GM10248 (cell line): ENCODE measurements around the gene SLC25A21.

Source experiments
- CTCF ChIA-PET: fragments of 300-600 bp; sonication (Branson Sonifier 250); formaldehyde crosslinking; extraction: SDS; loops from one replicate; lab custom pipeline; 2021; ENCODE audit warnings: antibody characterized with exemption; lab: Yijun Ruan, JAX
- POLR2A ChIA-PET: fragments of 350-650 bp; sonication (Branson Sonifier 250); formaldehyde crosslinking; extraction: SDS; loops from one replicate; lab custom pipeline; 2020; ENCODE audit warnings: antibody characterized with exemption; lab: Yijun Ruan, JAX
- DNase-seq: peaks from one replicate; pipeline ENCODE4 v3.0.0; 2012; ENCODE audit errors: extremely low spot score
- TF ChIP-seq, protein P1 (sequence below): IDR thresholded peaks from 2 replicates; pipeline ENCODE4 v1.5.1; 2012; ENCODE audit warnings: mild to moderate bottlenecking, low read depth; ENCODE audit errors: extremely low read depth, missing control alignments, control extremely low read depth

SLC25A21 gene

DNA sequence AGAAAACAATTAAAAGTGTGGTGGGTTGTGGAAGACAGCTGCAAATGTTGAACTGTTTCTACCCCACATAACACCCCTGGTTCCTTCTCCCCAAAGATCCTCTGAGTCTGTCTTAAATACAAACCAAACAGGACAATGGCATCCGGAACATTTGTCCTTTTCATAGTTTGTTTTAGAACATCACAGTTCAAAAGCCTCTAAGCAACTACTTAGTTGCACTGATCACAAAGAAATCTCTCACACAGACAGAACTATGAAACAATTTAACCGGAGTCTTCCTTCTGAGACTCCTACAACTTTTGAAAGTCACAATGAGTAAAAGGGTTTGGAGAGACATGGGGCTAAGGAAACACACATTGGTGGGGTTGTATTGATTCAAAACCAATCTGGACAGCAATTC lies 125.6 kb downstream of the SLC25A21 start:
- TF ChIP-seq, protein P1, sequence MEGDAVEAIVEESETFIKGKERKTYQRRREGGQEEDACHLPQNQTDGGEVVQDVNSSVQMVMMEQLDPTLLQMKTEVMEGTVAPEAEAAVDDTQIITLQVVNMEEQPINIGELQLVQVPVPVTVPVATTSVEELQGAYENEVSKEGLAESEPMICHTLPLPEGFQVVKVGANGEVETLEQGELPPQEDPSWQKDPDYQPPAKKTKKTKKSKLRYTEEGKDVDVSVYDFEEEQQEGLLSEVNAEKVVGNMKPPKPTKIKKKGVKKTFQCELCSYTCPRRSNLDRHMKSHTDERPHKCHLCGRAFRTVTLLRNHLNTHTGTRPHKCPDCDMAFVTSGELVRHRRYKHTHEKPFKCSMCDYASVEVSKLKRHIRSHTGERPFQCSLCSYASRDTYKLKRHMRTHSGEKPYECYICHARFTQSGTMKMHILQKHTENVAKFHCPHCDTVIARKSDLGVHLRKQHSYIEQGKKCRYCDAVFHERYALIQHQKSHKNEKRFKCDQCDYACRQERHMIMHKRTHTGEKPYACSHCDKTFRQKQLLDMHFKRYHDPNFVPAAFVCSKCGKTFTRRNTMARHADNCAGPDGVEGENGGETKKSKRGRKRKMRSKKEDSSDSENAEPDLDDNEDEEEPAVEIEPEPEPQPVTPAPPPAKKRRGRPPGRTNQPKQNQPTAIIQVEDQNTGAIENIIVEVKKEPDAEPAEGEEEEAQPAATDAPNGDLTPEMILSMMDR: no peak
- CTCF ChIA-PET: no interaction called here
- POLR2A ChIA-PET: no interaction called here
- DNase-seq: no peak

DNA sequence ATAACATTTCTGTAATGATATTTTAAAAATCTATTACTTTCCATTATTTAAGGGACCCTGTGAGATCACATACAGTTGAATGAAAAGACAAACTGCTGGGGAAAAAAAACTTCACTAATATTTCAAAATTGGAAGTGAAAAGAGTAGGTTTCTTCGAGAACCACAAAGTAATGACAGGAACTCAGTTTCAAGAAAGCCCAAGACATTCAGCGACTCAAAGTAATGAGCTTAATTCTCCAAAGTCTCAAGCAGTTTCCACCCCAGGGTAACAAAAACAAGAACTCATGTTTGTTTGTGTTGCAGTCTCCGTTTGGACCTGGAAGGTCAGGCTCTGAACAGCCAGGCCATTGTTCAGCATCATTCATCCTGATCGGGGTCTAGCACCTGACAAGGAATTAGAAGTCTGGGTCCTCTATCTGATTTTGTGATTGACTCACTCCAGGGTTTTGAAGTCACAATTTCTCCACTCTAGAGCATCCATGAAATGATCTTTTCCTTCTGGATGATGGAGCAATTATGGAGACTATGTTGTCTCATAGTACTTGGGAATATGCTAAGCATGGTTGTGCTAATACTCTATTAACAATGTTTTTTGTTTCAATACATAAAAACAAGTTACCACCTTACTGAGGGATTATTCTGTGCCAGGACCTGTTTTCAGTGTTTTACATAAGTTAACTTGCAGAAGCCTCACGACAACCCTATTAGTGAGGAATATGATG lies 126.9 kb downstream of the SLC25A21 start:
- POLR2A ChIA-PET: no interaction called here
- no peak for DNase-seq

DNA sequence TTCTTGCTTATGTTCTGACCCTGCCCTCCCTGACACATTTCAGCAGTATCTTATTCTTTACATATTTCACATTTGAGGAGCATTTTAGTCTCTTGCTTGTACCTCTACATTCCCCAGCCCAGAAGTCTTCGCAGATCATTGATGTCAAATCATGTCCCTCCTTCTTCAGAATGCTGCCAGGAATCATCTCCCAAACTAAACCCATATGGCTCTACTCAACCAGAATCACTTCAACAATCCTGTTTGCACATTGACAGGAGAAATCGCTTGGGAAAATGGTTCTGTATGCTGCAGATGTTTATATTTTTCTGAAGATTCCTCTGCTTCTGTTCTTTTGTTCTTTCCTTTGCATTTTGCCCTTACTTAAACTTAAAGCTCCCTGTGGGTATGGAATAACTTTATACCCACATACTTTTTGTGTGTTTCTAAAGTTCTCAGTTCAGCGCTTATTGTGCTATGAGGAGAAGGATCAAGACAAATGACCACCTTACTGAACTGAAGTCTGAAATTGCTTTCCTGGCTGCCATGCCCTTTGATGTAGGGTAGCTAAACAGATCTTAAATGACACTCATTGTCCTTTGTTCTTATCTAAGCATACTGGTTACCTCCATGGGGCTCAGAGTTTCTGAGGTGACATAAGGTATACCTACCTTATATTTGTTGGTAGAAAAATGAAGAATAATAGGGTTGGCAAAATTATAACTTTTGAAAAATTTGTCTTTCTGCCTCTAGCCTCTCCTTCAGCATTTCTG lies 134.6 kb downstream of the SLC25A21 start:
- CTCF ChIA-PET: no interaction called here
- no peak for DNase-seq
- POLR2A ChIA-PET: no interaction called here
- TF ChIP-seq, protein P1: no peak

More for the DNA sequence above, 126.9 kb downstream of the SLC25A21 start:
- CTCF ChIA-PET: no interaction called here
- TF ChIP-seq, protein P1: no peak

DNA sequence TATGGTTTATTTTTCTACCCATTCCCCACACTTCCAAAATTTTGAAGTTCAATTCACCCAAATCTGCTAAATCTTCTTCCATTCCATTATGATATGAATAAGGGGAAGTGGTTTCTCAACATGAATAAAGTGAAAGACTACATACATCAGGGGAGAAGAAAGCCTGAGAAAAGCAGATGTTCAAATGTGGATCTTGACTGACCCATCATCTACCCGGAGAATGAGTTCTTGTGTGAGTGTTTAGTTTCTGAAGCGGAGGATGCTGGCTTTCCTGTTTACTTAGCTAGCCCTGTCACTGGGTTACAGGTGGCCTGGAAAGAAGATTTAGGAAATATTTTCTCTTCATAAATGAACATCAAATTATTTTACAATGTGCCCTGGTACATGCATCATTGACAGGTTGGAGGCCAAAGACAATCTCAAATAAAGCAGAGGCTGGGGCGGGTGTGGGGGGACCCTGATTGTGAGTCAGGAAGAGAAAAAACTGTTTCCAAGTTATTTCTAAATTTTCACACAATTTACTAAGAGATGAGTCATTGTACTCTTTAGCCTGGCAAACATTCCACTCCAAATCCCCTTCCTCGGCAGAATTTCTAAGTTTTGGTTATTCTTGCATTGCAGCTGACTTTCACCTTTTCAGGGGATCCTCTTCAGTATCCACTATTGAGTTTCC lies 135.6 kb downstream of the SLC25A21 start:
- TF ChIP-seq, protein P1: no peak
- CTCF ChIA-PET: no interaction called here
- POLR2A ChIA-PET: no interaction called here
- DNase-seq: no peak

DNA sequence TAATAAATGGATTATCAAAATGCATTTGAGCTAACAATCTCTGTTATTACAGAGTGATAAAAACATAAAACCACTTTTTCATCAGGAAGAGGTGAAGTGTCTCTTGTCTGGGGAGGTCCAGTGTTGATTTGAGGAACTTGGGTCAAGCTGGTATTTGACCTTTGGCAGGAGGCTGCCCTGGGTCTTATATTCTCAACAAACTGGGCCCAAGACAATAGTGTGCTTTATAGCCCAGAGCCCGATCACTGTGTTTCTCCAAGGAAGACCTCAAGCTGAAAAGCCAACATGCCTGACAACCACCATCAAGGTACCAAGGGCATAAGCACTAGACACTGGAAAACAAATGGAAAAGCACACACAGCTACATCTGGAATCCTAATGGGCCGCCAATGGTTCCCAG lies 137.0 kb downstream of the SLC25A21 start:
- no peak for DNase-seq
- TF ChIP-seq, protein P1: no peak
- CTCF ChIA-PET: interaction anchor here (1.3 kb wide), 1 partner anchor 93 kb away, joined by 3 read pairs; no protein-coding TSS in a partner anchor
- POLR2A ChIA-PET: no interaction called here

DNA sequence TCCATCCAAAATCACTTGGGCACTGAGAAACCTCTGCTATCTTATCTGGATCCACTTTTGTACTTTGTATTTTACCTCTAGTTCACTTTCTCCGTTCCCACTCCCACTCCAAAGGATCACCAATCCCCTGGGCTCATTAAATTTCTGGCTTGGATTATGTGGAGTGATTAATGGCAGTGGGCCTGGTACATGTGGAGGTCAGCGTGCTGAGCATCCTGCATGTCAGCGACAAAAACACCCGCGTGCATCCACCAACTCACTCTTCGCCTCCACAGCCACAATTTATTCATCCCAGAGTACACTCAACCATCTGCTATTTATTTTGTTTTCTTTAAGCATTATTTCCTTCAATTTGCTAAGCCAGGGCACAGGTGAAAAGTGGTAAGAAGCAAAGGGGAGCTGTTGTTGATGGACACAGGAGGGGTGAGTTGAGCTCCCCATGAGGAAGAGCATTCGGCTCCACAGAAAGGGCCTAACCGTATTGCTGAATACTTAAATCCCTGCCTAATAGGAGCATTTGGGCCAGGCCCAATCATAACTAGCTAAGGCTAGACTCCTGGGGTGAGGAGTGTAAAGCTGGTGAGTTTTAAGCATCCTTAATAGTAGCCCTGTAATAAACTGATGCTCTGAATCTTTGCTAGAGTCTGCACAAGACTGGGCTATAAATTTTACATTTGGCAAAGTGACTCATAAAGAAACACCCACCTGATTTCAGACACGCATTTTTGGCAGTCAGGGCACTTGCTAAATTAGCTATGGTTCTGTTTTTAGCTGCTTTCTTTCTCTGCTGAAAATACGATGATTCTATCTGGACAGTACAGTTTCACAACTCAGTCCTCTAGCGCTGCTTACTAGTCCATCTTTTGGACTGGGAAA lies 137.8 kb downstream of the SLC25A21 start:
- no peak for DNase-seq
- TF ChIP-seq, protein P1: no peak
- POLR2A ChIA-PET: no interaction called here
- CTCF ChIA-PET: interaction anchor here (1.3 kb wide), 1 partner anchor 92 kb away, joined by 3 read pairs; no protein-coding TSS in a partner anchor
